ENCODE results near the gene RBBP5.

The RBBP5 gene

DNA sequence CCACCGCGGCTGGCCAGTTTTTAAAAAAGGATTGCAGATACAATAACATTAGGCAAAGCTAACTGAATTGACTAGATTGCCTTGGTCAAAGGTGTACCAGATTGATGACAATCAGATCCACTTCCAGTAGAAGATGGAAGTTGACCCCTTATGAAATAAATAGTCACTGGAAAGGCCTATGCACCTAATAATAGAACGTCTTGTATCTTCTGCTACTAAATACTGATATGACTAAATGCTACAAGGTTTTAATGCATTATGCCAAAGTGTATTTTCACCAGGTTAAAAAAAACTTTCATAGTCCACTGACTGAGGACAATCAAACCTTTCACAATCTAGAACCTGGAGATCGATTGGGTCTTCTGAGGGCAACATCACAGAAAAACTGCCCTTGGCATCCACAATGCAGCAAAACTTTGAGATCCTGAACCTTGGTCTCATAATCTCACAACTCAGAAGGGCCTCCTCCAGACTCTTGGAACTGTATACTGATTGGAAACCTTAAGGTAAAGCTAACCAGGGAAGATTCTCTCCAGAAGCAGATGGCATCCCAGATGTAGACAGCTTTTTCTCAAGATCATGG, 7.8 kb upstream of the RBBP5 start:
- DNase-seq = no peak

DNA sequence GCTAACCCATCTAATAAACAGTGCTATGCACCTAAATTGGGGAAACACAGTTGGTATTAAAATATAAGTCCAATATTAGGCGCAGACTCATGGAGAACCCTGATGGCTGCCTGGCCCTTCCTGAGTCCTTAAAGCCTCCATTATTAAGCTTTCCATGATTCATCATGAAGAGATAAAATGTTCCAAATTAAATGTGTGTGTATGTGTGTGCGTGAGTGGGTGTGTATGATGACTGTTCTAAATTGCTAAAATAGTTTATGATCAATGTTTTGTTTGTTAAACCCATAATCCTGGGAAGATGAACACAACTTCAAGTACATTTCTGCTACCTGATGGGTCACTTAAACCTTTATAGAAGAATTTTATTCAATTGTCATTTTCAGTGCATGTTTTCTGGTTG, 6.3 kb upstream of the RBBP5 start:
- DNase-seq = no peak

DNA sequence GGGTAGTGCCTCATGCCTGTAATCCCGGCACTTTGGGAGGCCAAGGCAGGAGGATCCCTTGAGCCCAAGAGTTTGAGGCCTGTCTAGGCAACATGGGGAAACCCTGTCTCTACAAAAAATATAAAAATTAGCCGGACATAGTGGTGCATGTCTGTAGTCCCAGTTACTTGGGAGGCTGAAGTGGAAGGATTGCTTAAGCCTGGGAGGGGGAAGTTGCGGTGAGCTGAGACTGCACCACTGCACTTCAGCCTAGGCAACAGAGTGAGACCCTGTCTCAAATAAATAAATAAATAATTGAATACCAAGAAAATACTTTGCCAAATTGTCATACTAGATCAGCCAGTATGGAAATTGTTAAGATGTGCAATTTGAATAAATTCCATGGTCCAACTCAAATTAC, 5.9 kb upstream of the RBBP5 start:
- DNase-seq = no peak

DNA sequence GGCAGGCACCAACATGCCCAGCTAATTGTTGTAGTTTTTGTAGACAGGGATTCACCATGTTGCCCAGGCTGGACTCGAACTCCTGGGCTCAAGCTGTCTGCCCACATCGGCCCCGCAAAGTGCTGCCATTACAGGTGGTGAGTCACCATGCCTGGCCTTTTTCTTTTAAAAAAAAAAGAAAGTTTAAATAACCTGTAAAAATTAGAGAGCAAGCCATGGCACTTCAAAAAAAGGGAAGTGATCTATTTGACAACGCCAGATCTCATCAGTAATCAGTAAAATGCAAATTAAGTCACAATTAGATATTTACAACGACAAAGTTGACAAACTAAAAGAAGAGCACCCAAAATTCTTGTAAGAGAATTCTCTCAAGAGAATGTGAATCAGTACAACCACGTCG, 2.9 kb upstream of the RBBP5 start:
- DNase-seq = no peak

DNA sequence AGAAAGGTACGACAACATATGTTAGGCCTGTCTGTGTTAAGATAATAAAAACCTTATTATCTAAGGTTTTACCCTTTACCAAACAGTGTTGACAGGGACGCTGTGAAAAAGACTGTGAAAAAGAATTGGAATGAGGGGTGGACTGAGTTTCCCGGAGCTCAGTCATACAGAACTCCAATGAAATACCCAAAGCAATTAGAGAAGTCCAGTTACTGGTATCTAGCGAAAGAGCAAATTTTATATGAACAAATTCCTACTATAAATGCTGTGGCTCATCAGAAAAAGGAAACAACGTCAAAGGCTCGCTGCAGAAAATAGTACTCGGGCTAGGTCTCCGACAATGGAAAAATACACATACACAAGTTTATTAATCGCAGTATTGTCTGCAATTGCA, 708 bp upstream of the RBBP5 start:
- peak in 2 of 56 donors; percentile 12 to 53 for DNase-seq

DNA sequence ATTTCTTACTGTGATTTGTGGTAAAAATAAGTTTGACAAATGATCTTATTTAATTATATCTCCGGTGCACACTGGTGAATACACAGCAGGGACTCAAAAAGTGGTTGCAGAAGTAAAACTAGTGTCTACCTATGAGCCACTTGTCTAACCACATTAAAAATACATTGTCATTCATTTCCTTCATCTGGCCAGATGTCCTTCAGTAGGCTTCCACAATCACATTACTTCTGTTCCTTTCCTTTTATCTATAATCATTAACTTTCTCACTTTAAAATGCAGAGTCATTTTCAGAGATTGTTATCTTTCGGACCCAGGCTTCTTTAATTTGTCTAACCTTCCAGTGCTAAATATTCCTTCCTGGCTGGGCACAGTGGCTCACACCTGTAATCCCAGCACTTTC, 3.0 kb downstream of the RBBP5 start:
- no peak for DNase-seq

DNA sequence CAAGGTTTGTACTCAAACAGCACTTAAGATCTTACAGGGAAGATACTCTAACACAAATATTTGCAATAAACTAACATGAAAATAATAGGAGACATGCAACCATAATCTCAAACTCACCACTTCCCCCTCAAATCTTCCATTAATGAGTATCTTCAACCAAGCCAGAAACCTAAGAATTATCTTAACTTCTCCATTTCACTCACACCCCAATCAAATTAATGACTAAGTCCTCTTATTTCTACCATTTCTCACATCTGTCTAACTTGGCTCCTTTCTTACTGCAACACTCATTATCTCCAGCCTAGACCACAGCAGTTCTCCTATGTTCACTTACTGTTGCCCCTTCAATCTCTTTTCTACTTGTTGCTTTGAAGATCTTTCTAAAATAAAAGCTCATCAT, 10.4 kb downstream of the RBBP5 start:
- no peak for DNase-seq

DNA sequence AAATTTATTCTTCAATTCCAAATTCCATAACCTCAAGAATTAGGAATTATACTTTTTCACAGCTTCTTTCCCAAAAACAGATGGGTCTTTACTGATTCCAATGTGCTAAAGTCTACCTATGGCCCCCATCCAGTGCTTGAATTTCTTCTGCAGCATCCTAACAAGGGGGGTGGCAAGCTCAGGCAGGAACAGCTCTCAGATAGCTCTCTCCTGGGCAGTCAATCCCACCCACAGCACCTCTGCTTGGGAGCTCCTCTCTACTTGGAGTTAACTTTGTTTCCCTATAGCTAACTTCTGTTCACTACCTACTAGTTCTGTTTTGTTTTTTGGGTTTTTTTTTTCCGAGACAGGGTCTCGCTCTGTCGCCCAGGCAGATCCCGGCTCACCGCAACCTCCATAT, 12.1 kb downstream of the RBBP5 start:
- no peak for DNase-seq

DNA sequence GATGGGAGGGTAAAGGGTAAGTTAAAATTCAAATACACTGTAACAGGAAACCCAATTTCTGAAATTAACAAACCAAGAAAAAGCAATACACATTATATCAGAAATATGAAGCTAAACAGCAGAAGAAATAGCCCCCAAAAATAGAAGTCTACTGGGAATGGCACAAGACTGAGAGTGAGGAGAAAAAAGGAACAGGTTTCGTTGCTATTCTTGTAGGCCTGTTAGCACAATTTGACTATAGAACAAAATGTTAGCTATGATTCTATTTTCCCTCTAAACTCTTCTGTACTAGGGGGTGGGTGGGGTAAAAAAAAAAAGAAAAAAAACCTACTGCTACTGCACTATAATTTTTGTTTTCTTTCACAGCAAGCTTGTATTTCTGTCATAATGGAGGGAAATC, 12.5 kb downstream of the RBBP5 start:
- no peak for DNase-seq

DNA sequence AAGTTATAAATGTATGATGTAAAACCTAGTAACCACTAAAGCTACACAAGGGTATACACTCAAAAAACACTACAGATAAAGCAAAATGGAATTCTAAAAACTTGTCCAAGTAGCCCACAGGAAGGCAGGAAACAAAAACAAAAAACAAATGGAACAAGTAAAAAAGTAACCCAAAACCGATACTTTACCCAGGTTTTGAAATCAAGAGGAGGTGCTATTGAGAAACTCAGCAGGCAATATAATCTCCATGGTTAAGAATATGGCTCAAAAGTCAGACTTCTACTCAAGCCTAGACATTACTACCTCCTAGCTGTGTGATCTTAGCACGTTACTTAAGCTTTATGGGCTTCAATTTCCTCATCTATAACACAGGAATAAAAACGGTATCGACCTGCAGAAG, 13.3 kb downstream of the RBBP5 start:
- no peak for DNase-seq

DNA sequence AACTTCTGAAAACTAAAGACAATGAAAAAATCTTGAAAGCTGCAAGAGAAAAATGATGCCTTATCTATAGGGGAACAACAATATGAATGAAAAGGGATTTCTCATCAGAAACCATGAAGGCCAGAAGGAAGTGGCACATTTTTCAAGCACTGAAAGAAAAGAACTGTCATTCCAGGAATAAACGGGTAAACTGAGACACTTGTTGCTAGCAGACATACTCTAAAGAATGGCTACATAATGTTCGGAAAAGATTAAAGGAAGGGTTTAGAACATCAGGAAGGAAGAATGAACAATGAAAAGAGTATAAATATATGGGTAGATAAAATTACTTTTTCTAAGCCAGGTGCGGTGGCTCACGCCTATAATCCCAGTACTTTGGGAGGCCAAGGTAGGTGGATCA, 14.5 kb downstream of the RBBP5 start:
- DNase-seq = no peak

DNA sequence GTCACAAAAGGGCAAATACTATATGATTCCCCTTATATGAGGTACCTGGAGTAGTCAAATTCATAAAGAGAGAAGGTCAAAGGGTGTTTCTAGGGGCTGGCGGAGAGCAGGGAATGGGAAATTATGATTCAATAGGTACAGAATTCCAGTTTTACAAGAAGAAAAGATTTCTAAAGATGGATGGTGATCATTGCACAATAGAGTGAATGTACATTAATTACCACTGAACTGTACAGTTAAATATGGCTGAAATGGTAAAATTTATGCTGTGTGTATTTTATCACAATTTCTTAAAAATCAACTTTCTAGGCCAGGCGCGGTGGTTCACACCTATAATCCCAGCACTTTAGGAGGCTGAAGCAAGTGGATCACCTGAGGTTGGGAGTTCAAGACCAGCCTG, 19.4 kb downstream of the RBBP5 start:
- DNase-seq = no peak

DNA sequence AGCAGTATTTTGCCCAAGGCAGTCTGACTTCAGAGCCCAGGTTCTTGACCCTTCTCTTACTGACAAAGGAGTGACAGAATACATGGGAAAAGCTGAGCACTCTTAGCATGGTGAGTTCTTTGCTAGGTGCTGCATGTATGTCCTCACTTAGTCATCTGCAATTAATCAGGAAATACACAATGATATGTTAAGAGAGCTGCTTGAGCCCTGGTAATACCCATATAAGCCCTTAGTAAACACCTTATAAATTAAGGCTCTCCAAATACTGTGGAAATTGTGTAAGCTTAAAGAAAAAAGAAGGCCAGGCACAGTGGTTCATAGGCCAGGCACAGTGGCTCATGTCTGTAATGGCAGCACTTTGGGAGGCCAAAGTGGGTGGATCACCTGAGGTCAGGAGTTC, 23.5 kb downstream of the RBBP5 start:
- no peak for DNase-seq

DNA sequence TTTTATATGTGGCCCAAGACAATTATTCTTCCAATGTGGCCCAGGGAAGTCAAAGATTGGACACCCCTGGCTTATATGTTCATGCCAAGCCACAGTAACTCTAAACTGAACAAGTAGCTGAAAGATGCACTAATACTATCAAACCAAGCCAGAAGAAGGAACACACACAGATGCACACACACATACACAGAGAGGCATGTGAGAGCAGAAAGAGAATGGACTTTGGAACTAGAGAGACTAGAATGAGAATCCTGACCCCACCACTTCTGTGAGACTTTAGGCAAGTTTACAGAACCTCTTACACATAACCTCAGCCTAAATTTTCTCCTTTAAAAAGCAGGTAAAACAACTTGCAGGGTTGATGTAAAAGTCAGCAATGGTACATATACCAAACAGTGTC, 26.4 kb downstream of the RBBP5 start:
- DNase-seq = no peak

DNA sequence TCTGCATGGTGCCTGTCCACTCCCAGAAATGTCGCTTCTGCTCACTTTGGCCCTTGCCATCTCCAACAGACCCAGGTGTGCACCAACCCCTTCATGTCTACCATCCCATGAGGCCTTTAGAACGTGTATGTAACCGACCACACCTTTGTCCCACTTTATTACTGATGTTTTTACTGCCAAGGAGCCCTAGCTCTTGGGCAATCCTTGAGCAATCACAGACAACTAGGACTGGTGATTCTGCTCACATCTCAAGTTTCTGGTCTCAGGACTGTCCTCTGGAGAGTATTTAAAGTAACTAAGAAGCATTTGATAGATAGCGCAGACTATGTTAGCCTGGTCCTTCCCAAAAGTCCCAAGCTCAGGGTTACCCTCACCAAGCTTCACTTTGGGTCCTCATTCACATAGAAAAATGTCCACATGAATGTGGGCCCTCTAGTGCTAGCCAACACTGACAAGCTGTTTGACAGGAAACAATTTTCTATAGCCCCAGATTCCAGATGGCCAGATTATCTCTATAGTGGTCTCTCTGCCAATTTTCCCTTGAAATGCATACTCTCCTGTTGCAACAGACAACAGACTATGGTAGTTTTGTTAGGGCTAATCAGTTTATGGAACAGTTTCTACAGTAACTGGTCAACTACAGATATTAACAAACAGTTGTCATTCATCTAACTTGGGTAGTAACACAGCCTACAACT, 30.6 kb downstream of the RBBP5 start:
- no peak for DNase-seq

DNA sequence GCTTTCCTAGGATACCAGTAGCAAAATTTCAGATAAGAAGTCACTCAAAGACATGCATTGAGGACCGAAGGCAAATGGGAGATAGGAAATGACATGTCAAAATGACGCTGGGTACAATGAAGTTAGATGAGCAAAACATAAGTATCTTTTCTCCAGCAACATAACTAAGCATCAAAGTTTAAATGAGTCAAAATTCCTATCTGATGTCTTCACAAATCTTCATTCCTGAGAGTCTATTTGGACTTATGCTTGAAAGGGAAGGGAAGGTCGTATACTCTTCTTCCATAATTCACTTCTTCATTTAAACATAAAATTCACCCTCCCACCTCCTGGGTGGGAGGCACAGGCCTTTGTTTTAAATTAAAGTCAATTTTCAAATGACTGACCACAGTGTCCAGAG, 33.4 kb downstream of the RBBP5 start:
- no peak for DNase-seq

DNA sequence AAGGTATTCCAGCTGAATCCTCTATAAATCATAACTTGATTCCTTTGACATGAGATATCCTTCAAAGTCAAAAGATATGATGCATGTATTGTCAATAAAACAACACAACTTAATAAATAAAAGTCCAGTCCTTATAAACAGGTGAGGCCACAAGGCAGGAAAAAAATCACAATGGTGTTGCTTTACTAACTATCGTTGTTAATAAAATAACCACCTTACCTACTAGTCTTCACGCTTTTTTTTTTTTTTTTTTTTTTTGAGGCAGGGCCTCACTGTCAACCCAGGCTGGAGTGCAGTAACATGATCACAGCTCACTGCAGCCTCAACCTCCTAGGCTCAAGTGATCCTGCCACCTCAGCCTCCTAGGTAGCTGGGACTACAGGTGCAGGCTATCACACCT, 37.4 kb downstream of the RBBP5 start, which contains the start of gene TMEM81:
Gene TMEM81, minus strand, starts transcription at position 101 of the 400 bp plus-strand sequence. CDS start 140 bp downstream, outside the sequence.
- DNase-seq = no peak

DNA sequence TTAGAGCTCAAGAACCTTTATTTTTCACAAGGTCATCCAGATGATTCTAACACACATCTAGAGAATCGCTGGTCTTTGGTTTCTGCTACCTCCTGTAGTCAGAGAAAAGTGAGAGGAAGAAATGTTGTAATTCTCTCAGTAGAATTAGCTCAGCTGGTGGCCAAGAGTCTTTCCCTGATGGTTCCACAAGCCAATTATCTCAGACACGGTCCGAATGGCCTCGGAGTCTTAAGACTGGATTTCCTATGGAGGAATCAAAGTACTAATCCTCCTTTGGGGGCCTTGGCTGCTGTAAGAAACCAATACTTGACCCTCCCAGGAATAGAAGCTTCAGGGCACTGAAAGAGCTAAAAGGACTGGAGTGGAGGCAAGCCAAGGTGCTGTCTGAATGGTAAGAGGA, 39.3 kb downstream of the RBBP5 start:
- DNase-seq = no peak

DNA sequence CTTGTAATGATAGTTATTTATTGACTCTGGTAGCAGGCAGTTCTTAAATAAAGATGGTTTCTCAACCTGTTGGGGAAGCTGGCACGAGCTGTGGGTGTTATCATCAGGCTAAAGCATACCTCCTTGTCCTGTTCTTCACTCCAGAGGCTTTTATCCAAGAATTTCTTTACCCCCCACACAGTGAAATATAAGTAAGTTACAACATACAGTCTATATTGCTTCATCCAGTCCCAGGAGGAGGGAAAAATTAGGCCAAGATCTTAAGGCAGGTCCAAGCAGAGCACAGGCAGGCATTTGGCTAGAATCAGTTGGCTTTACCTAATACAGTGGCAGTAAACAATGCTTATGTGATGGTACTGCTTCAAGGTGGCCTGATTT, 43.9 kb downstream of the RBBP5 start:
- no peak for DNase-seq

DNA sequence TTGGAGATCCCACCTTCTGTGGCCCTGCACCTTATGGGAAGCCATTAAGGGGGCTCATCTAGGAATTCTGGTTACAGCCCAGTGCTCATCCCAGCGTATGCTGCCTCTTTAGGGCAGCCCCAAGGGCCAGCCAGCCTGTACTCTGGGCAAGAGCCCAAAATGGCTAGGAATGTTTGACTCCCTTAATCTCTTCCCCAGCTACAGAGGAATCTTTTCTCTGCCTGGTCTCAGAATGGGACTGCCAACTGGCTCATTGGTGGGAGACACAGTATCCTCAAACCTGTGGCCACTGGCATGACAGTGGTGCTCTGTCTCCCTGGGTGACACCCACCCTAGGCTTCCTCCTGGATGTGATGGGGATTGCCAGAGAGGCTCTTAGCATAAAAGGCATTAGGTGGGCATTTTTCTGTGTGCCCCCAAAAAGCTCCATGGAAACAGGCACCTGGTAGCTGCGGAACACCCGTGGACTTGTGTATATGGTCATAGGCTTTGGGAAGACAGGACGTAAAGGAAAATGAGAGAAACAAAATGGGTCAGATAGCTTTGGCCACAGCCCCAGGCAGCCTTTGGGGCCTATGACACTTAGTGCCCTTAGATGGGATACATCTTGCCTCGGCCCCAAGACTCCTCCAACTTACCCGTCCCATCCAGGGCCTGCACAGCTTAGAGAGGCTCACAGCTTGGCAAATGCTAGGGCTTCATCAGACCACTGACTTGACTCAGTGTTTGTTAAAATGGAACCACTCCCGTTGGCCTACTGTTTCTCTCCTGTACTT, 44.4 kb downstream of the RBBP5 start:
- peak in 1 of 56 donors; percentile 36 for DNase-seq

DNA sequence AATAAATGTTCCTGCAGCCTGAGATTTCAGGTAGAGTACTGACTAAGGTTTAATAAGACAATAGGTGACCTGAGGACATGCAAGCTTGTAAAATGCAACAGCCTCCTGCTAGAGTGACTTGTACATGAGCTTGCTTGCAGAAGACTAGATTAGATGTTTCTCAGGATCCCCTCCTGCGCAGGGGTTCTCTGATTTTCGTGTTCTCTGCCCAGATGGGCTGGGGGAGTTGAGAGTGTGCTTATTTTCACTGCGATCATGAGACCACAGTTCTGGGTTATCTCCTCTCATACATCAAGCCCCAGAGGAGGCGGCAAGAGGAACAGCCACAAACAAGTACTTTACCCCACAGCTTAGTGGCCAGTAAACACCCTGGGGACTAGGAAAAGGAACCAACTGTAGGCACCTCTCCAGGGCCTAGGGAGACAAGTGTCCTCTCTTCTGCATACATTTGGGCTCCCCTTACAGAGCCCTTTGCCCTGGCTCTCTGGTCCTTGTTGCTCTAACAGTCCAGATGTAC, 45.5 kb downstream of the RBBP5 start:
- DNase-seq = no peak

DNA sequence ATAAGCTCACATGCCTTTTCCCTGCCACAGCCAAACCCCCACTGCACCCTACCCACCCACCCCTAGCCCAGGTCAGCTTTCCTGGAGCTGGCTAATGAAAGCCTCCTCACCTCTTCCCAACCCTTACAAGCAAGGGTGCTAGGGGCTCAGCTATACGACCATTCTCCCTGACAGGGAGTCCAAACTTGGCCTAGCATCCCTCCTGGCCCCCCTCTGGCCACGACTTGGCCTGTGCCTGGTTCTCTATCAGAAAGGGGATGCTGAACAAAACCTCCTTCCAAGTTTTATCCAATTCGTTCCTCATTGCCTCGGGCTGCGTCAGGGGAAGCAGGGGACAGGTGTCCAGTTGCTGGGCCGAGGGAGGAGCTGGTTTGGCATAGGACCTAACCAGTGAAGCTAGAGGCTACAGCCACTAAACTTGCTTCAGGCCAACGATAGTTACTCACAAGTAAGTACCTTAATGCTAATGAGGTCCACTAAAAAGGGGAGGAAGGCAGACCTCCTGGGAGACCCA, 46.1 kb downstream of the RBBP5 start:
- no peak for DNase-seq

Measured in amygdala (tissue), 56 donors.